ENCODE data around the gene NBPF9. TPM values are rescaled to one million over a fixed set of nuclear protein-coding genes. Genes with fewer than 3 reads are reported as not detected.
"Not testable (repeated sequence)": the region's sequence is repeated elsewhere in the genome, so short reads cannot be mapped to it uniquely, and the experiment has no call there.

Gene NBPF9, protein sequence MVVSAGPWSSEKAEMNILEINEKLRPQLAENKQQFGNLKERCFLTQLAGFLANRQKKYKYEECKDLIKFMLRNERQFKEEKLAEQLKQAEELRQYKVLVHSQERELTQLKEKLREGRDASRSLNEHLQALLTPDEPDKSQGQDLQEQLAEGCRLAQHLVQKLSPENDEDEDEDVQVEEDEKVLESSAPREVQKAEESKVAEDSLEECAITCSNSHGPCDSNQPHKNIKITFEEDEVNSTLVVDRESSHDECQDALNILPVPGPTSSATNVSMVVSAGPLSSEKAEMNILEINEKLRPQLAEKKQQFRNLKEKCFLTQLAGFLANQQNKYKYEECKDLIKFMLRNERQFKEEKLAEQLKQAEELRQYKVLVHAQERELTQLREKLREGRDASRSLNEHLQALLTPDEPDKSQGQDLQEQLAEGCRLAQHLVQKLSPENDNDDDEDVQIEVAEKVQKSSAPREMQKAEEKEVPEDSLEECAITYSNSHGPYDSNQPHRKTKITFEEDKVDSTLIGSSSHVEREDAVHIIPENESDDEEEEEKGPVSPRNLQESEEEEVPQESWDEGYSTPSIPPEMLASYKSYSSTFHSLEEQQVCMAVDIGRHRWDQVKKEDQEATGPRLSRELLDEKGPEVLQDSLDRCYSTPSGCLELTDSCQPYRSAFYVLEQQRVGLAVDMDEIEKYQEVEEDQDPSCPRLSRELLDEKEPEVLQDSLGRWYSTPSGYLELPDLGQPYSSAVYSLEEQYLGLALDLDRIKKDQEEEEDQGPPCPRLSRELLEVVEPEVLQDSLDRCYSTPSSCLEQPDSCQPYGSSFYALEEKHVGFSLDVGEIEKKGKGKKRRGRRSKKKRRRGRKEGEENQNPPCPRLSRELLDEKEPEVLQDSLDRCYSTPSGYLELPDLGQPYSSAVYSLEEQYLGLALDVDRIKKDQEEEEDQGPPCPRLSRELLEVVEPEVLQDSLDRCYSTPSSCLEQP (N-terminal part only)
- total RNA-seq, result 15.8 and 16.1 TPM in 2 replicates

GRCh38 chr1:149103109-149104081, at the start of gene NBPF9:
Gene NBPF9 (minus strand): TSS chr1:149103551. CDS start chr1:149082139, 21,412 bp downstream.
- DNase-seq (ENCODE audit: low read depth, low spot score), result not testable (repeated sequence)

DNA sequence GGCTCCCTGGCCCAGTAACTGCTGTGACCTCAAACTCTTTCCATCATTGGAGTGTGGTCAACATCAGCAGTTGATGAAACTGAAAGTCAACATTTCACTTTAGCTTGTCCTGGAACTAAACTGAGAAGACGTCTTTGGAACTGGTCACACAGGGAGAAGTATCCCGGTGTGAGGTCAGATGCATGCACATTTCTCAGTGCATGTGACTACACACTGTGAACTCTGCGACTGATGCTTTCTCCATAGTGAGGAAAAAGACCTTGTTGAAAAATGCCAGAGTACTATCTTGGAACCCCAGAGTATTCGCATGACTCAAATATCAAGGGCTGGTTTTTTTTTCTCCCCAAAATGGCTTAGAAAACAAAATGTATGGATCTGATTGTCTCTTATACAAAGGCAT, 46.6 kb upstream of the NBPF9 start:
- not testable (repeated sequence) for DNase-seq (ENCODE audit: low read depth, low spot score)

GRCh38 chr1:149137585-149137984, 34.2 kb upstream of the NBPF9 start:
- not testable (repeated sequence) for DNase-seq (ENCODE audit: low read depth, low spot score)

GRCh38 chr1:149130938-149131337, 27.6 kb upstream of the NBPF9 start:
- DNase-seq (ENCODE audit: low read depth, low spot score), result not testable (repeated sequence)

GRCh38 chr1:149129245-149129644, 25.9 kb upstream of the NBPF9 start:
- DNase-seq (ENCODE audit: low read depth, low spot score), result not testable (repeated sequence)

GRCh38 chr1:149126555-149127145, 23.3 kb upstream of the NBPF9 start:
- DNase-seq (ENCODE audit: low read depth, low spot score), result not testable (repeated sequence)

DNA sequence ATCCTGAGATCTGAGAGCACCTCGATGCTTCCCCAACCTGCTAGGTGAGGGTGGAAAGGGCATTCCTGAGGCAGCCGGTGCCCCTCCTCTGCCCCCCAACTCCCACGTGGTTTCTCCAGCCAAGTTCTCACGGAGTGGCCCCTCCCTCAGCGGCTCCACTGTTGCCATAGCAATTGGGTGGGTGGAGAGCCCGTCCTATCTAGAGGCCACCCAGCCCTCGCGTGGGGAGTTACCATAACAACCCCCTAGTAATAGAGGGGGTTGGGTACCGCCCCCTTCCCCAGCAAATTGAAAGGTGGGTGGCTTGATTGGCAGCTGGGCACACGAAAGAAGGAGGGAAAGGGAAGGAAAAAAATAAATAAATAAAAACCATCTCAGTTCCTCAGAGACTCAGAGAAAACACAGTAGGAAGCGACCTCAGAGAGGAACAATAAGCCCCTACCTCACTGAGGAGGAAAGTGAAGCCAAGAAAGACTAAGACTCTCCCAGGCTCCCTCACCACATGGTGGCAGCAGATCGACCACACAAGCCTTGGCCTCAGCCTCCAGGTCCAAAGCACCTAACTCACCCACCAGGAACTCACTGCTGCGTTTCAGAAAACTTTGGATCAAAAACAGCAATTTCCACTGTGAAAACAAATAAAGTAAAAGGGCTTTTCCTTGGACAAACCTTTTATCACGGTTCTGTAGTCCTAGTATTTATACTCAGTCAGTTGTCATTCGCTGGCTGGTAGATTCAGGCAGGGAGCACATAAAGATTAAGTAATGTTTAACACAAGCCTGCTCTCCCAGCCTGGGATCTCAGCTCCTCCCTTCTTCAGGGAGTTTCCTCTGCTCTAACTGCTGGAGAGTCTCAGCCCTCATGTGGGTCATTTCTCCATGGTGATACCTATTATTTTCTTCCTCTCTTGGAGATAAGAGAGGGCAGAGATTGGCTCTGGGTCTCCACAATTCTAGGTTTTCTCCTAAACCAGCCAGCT, 20.9 kb upstream of the NBPF9 start:
- DNase-seq (ENCODE audit: low read depth, low spot score), result not testable (repeated sequence)

DNA sequence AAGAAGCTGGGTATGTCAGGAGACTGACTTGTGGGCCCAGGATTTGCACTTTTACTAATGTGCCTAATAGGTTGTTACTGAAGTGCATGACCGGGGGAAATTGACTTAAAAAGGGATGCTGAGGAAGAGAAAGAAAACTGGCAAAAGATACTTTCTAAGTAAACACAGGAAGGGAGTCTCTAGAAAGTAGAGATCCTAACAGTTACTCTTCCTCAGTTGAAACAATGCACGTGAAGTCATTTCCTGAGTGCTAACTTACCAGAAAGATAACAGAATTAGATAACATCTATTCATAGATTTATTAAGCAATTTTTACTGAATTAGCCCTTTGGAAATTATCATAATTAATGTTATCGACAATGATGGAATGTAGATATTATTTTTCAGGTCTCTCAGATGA, 9.5 kb upstream of the NBPF9 start:
- DNase-seq (ENCODE audit: low read depth, low spot score), result not testable (repeated sequence)

DNA sequence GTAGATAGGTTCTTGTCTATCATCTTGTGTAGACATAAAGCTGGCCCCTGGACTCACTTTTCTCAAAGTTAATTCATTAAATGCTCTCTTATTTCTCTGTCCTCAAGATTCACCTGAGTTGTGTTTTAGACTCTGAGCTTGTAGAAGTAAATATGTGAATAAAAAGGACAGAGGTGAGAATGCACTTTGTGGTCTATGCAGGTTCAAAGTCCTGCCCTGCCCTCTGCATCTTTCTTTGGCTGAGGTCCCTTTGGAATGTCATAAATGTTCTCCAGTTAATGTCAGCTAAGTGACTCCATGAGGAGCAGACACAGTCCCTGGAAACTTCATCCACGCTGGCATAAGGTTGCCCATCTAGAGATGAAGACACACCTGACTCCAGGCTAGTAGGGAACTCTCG, 7.0 kb upstream of the NBPF9 start:
- DNase-seq (ENCODE audit: low read depth, low spot score), result not testable (repeated sequence)

GRCh38 chr1:149102574-149102973, 777 bp downstream of the NBPF9 start:
- DNase-seq (ENCODE audit: low read depth, low spot score), result not testable (repeated sequence)

- DNase-seq (ENCODE audit: low read depth, low spot score), result not testable (repeated sequence)
These were observed 5.1 kb downstream of the NBPF9 start for GRCh38 chr1:149098276-149098675.

GRCh38 chr1:149093155-149093554, 10.2 kb downstream of the NBPF9 start:
- DNase-seq (ENCODE audit: low read depth, low spot score), result not testable (repeated sequence)

- not testable (repeated sequence) for DNase-seq (ENCODE audit: low read depth, low spot score)
These were observed 27.7 kb downstream of the NBPF9 start for GRCh38 chr1:149075505-149076127.

GRCh38 chr1:149064611-149065010, 38.7 kb downstream of the NBPF9 start:
- DNase-seq (ENCODE audit: low read depth, low spot score), result not testable (repeated sequence)

GRCh38 chr1:149043056-149043455, 60.3 kb downstream of the NBPF9 start:
- DNase-seq (ENCODE audit: low read depth, low spot score), result not testable (repeated sequence)

- not testable (repeated sequence) for DNase-seq (ENCODE audit: low read depth, low spot score)
These were observed 69.4 kb downstream of the NBPF9 start for GRCh38 chr1:149033916-149034315.

DNA sequence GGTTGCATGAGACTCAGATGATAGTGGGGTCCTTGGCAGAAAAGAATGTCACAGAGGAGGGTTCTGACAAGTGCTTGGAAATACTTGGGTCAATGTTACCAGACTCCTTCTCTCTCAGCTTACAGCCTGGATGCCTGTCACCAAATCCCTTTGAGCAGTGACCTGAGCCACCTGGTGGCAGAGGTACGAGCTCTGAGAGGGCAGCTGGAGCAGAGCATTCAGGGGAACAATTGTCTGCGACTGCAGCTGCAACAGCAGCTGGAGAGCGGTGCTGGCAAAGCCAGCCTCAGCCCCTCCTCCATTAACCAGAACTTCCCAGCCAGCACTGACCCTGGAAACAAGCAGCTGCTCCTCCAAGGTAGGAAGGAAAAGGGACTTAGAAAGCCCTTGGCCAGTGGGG, 79.0 kb downstream of the NBPF9 start:
- DNase-seq (ENCODE audit: low read depth, low spot score), result not testable (repeated sequence)

GRCh38 chr1:149018577-149018976, 84.8 kb downstream of the NBPF9 start:
- not testable (repeated sequence) for DNase-seq (ENCODE audit: low read depth, low spot score)

Measured in pulmonary artery endothelial cell (primary cell).